ENCODE measurements around the gene ENTPD2.

- no peak for TF ChIP-seq RAD21 (IDR thresholded peaks at IDR 0.05; ENCODE audit: low read depth)
- TF ChIP-seq MAX (IDR thresholded peaks at IDR 0.05): no peak
- TF ChIP-seq CEBPB (IDR thresholded peaks at IDR 0.05): no peak
- TF ChIP-seq, protein P1, sequence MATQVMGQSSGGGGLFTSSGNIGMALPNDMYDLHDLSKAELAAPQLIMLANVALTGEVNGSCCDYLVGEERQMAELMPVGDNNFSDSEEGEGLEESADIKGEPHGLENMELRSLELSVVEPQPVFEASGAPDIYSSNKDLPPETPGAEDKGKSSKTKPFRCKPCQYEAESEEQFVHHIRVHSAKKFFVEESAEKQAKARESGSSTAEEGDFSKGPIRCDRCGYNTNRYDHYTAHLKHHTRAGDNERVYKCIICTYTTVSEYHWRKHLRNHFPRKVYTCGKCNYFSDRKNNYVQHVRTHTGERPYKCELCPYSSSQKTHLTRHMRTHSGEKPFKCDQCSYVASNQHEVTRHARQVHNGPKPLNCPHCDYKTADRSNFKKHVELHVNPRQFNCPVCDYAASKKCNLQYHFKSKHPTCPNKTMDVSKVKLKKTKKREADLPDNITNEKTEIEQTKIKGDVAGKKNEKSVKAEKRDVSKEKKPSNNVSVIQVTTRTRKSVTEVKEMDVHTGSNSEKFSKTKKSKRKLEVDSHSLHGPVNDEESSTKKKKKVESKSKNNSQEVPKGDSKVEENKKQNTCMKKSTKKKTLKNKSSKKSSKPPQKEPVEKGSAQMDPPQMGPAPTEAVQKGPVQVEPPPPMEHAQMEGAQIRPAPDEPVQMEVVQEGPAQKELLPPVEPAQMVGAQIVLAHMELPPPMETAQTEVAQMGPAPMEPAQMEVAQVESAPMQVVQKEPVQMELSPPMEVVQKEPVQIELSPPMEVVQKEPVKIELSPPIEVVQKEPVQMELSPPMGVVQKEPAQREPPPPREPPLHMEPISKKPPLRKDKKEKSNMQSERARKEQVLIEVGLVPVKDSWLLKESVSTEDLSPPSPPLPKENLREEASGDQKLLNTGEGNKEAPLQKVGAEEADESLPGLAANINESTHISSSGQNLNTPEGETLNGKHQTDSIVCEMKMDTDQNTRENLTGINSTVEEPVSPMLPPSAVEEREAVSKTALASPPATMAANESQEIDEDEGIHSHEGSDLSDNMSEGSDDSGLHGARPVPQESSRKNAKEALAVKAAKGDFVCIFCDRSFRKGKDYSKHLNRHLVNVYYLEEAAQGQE (IDR thresholded peaks at IDR 0.05; ENCODE audit: low read depth): no peak
- no peak for TF ChIP-seq FOXM1 (IDR thresholded peaks at IDR 0.05; ENCODE audit: borderline replicate concordance, low read depth)
Measured at GRCh38 chr9:137055385-137056364, 1.8 kb upstream of the ENTPD2 start.
